H1 (cell line): ENCODE data around the gene DHX38. TPM values are rescaled to one million over a fixed set of nuclear protein-coding genes. Genes with fewer than 3 reads are reported as not detected.

Source experiments
- CTCF ChIA-PET: fragments of 300-600 bp; sonication (Branson Sonifier 250); formaldehyde crosslinking; loops from one replicate; lab custom pipeline; 2021; ENCODE audit not compliant: partially characterized antibody; lab: Charles Lee
- POLR2A ChIA-PET: fragments of 300-600 bp; sonication (Branson Sonifier 250); formaldehyde crosslinking; loops from one replicate; lab custom pipeline; 2021; ENCODE audit warnings: inconsistent platforms; ENCODE audit not compliant: partially characterized antibody; lab: Charles Lee
- DNase-seq, 2 experiments: peaks; one replicate each; pipeline versions ENCODE4 v3.0.0 to v3.0.0-alpha.2; 2010 to 2022; ENCODE audit warnings: low spot score in 2 of 2, low read depth in 1 of 2, mixed read lengths in 1 of 2
- FAIRE-seq: peaks from 2 replicates; lab custom pipeline; 2011; peaks lifted over from hg19 to GRCh38; lab: Jason Lieb, UNC
- H2AFZ ChIP-seq: 2 replicates; pipeline ENCODE4 v1.8.1; 2012; ENCODE audit warnings: low read length, inconsistent platforms
- H2AK5ac ChIP-seq: 2 replicates; pipeline ENCODE4 v1.6.1; 2013; ENCODE audit warnings: low read depth, low read length
- H2BK120ac ChIP-seq: replicated peaks from 2 replicates; pipeline ENCODE3; 2013; ENCODE audit warnings: low read depth, low read length, inconsistent platforms
- H2BK12ac ChIP-seq: 2 replicates; pipeline ENCODE4 v1.6.1; 2013; ENCODE audit warnings: low read depth, low read length
- H2BK15ac ChIP-seq: 2 replicates; pipeline ENCODE4 v1.6.1; 2013; ENCODE audit warnings: low read length
- H2BK20ac ChIP-seq: 2 replicates; pipeline ENCODE4 v1.6.1; 2013; ENCODE audit warnings: low read length
- H2BK5ac ChIP-seq: 2 replicates; pipeline ENCODE4 v1.6.1; 2013; ENCODE audit warnings: low read depth, low read length
- H3K14ac ChIP-seq: 2 replicates; pipeline ENCODE4 v1.6.1; 2013; ENCODE audit warnings: inconsistent platforms; ENCODE audit not compliant: insufficient read length
- H3K18ac ChIP-seq: 2 replicates; pipeline ENCODE4 v1.6.1; 2013; ENCODE audit warnings: low read length; ENCODE audit errors: extremely low read depth
- H3K23ac ChIP-seq: 2 replicates; pipeline ENCODE4 v1.6.1; 2013; ENCODE audit warnings: inconsistent platforms; ENCODE audit not compliant: insufficient read length
- H3K23me2 ChIP-seq: 2 replicates; pipeline ENCODE4 v1.6.1; 2013; ENCODE audit warnings: low read depth, low read length
- H3K27ac ChIP-seq: 2 replicates; pipeline ENCODE4 v1.6.1; 2011; ENCODE audit warnings: low read depth, low read length, inconsistent platforms
- H3K27me3 ChIP-seq, 4 experiments: replicated peaks in 1 of 4; 1 replicate in 1 of 4; 2 replicates in 3 of 4; pipeline versions ENCODE4 v1.6.1 to v1.8.1; 2011 to 2013; ENCODE audit warnings: low read length in 3 of 4, mild to moderate bottlenecking in 3 of 4, inconsistent platforms in 2 of 4, mixed read lengths in 2 of 4, moderate library complexity in 1 of 4; ENCODE audit not compliant: control insufficient read depth in 3 of 4, insufficient read depth in 3 of 4; ENCODE audit errors: extremely low read depth in 1 of 4
- H3K36me3 ChIP-seq, 4 experiments: 2 replicates each; pipeline versions ENCODE4 v1.6.1 to v1.8.1; 2011 to 2013; ENCODE audit warnings: mild to moderate bottlenecking in 4 of 4, low read length in 3 of 4, moderate library complexity in 2 of 4, control low read depth in 1 of 4, inconsistent platforms in 1 of 4; ENCODE audit not compliant: insufficient read depth in 4 of 4, control insufficient read depth in 2 of 4
- H3K4ac ChIP-seq: replicated peaks from 2 replicates; pipeline ENCODE3; 2013; ENCODE audit warnings: low read length, low read depth, mixed read lengths, inconsistent platforms; ENCODE audit not compliant: insufficient read length
- H3K4me1 ChIP-seq, 4 experiments: replicated peaks in 1 of 4; 1 replicate in 1 of 4; 2 replicates in 3 of 4; pipeline versions ENCODE4 v1.6.1 to v1.8.1; 2011 to 2013; ENCODE audit warnings: low read length in 3 of 4, inconsistent platforms in 2 of 4, mixed read lengths in 1 of 4; ENCODE audit not compliant: insufficient read depth in 4 of 4, control insufficient read depth in 3 of 4
- H3K4me2 ChIP-seq, 2 experiments: 2 replicates each; pipeline versions ENCODE4 v1.6.1 to v1.8.1; 2011 to 2013; ENCODE audit warnings: low read depth in 2 of 2, low read length in 2 of 2, control low read depth in 1 of 2, inconsistent platforms in 1 of 2, mild to moderate bottlenecking in 1 of 2; ENCODE audit not compliant: insufficient read depth in 1 of 2
- H3K4me3 ChIP-seq, 4 experiments: fragments of 200-600, 300-600 bp in 1 of 4; sonication (generic), shearing (Covaris generic), sonication (Bioruptor Twin) in 1 of 4; 2 replicates each; pipeline versions ENCODE4 v1.5.1 to v1.8.1; 2011 to 2016; ENCODE audit warnings: low read length in 4 of 4, low read depth in 3 of 4, control low read depth in 2 of 4, inconsistent platforms in 2 of 4, mild to moderate bottlenecking in 2 of 4, mixed read lengths in 1 of 4, moderate library complexity in 1 of 4; ENCODE audit not compliant: insufficient read depth in 2 of 4; ENCODE audit errors: extremely low read depth in 1 of 4
- H3K56ac ChIP-seq: replicated peaks from 2 replicates; pipeline ENCODE3; 2013; ENCODE audit warnings: low read depth, mild to moderate bottlenecking, mixed read lengths, low read length, inconsistent platforms; ENCODE audit not compliant: insufficient read length
- H3K79me1 ChIP-seq: 2 replicates; pipeline ENCODE4 v1.6.1; 2013; ENCODE audit warnings: low read depth, low read length, control low read depth
- H3K79me2 ChIP-seq, 2 experiments: 2 replicates each; pipeline versions ENCODE4 v1.6.1 to v1.8.1; 2012 to 2013; ENCODE audit warnings: low read length in 2 of 2, mild to moderate bottlenecking in 2 of 2, inconsistent platforms in 1 of 2; ENCODE audit not compliant: insufficient read depth in 2 of 2, control insufficient read depth in 1 of 2
- H3K9ac ChIP-seq, 4 experiments: replicated peaks in 1 of 4; 1 replicate in 1 of 4; 2 replicates in 3 of 4; pipeline versions ENCODE4 v1.6.1 to v1.8.1; 2011 to 2013; ENCODE audit warnings: low read depth in 3 of 4, low read length in 3 of 4, control low read depth in 2 of 4, mild to moderate bottlenecking in 2 of 4, moderate library complexity in 2 of 4, inconsistent platforms in 1 of 4; ENCODE audit errors: extremely low read depth in 1 of 4
- H3K9me3 ChIP-seq, 2 experiments: 2 replicates each; pipeline versions ENCODE4 v1.6.1 to v1.8.1; 2012 to 2013; ENCODE audit warnings: mild to moderate bottlenecking in 2 of 2, moderate library complexity in 2 of 2, control low read depth in 1 of 2, inconsistent platforms in 1 of 2, low read depth in 1 of 2, low read length in 1 of 2, mixed read lengths in 1 of 2; ENCODE audit not compliant: insufficient read depth in 2 of 2
- H4K20me1 ChIP-seq, 2 experiments: replicated peaks in 1 of 2; 2 replicates each; pipeline versions ENCODE3 to v1.8.1; 2011 to 2013; ENCODE audit warnings: inconsistent platforms in 2 of 2, low read length in 2 of 2, mild to moderate bottlenecking in 1 of 2; ENCODE audit not compliant: insufficient read depth in 2 of 2, control insufficient read depth in 1 of 2
- H4K5ac ChIP-seq: 2 replicates; pipeline ENCODE4 v1.6.1; 2013; ENCODE audit warnings: low read length, low read depth, mixed read lengths, inconsistent platforms; ENCODE audit not compliant: insufficient read length
- H4K8ac ChIP-seq: 2 replicates; pipeline ENCODE4 v1.8.0; 2013; ENCODE audit warnings: mild to moderate bottlenecking, moderate library complexity, low read length, inconsistent platforms; ENCODE audit not compliant: insufficient read depth; ENCODE audit errors: extremely low read depth
- H4K91ac ChIP-seq: replicated peaks from 2 replicates; pipeline ENCODE3; 2013; ENCODE audit warnings: low read length, mixed read lengths, inconsistent platforms; ENCODE audit not compliant: insufficient read length
- GABPA ChIP-seq: IDR thresholded peaks from 2 replicates; pipeline ENCODE4 v1.6.1; 2011; ENCODE audit warnings: mild to moderate bottlenecking, low read length, moderate library complexity, borderline replicate concordance; ENCODE audit not compliant: insufficient read depth
- SAP30 ChIP-seq: fragments of 300-600 bp; sonication (generic); IDR thresholded peaks from 2 replicates; pipeline ENCODE4 v1.7.1; 2012; ENCODE audit warnings: low read length, moderate library complexity, mild to moderate bottlenecking, inconsistent platforms; ENCODE audit not compliant: insufficient read depth, insufficient replicate concordance
- TAF7 ChIP-seq: optimal IDR thresholded peaks from 2 replicates; pipeline ENCODE3; 2011; ENCODE audit warnings: low read depth, mild to moderate bottlenecking, inconsistent platforms, low read length, moderate library complexity, borderline replicate concordance
- WGBS, 2 experiments: shearing (Covaris generic) in 1 of 2; methylation state at CpG; one replicate each; pipeline versions ENCODE4 v1.1.6 to v1.1.7; 2013 to 2015; ENCODE audit warnings: low lambda C conversion rate in 2 of 2, mixed read lengths in 2 of 2, inconsistent platforms in 1 of 2, low coverage in 1 of 2, missing lambda C conversion rate in 1 of 2; ENCODE audit not compliant: insufficient replicate concordance in 2 of 2, insufficient coverage in 1 of 2, insufficient read length in 1 of 2; ENCODE audit errors: extremely low coverage in 1 of 2, missing lambda C conversion rate in 1 of 2; 5-methylcytosine and 5-hydroxymethylcytosine counted together
- polyA plus RNA-seq, 7 experiments: library from polyadenylated mRNA; depleted of rRNA in 3 of 7; stranded (reverse) in 5 of 7; unstranded in 2 of 7; fragments of >200 nt in 5 of 7; fragments of 200-250 nt in 2 of 7; gene quantifications; 1 replicate in 5 of 7; 2 replicates in 1 of 7; 4 replicates in 1 of 7; pipeline versions ENCODE4 v1.2.1 to v1.2.3, GENCODE V29; 2011 to 2013; ENCODE audit warnings: missing spikeins in 2 of 7, mixed read lengths in 2 of 7
- total RNA-seq: library from RNA; stranded (reverse); fragmentation: NEBNext Ultra II Directional; extraction: Animal tissue kit (Norgen Biotek cat#: 25700); gene quantifications from 2 replicates; pipeline ENCODE4 v1.2.1, GENCODE V29; 2021
- TF ChIP-seq, protein P1 (sequence below): IDR thresholded peaks from 2 replicates; pipeline ENCODE4 v1.6.1; 2011; ENCODE audit warnings: low read length, improper control_type of control experiment

Gene DHX38
- total and polyA plus RNA-seq, 2 of the 8 experiments (the other 6 are each of a cell fraction or from before 2014, with no cell fraction given), result 27.3 to 53.5 TPM

DNA sequence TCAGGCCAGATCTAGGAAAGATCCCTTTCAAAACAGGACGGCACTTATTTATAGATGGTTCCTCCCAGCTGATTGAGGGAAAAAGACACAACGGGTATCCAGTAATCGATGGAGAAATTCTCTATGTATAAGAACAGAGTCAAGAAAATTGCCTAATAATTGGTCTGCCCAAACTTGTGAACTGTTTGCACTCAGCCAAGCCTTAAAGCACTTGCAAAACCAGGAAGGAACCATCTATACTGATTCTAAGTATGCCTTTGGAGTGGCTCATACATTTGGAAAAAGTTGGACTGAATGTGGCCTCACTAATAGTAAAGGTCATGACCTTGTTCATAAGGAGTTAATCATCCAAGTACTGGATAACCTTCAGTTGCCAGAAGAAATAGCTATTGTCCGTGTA lies 24.7 kb upstream of the DHX38 start:
- ChIA-PET POLR2A (interaction anchor here (0.9 to 1.7 kb wide), 2 partner anchors 24 to 26 kb away, joined by 3 to 5 read pairs; partner anchors contain the start of genes DHX38 and TXNL4B), CTCF (interaction anchor here (0.7 to 3.8 kb wide), 5 partner anchors 14 to 57 kb away, joined by 3 to 108 read pairs (median 5); partner anchors contain the start of genes DHX38 and TXNL4B)
- DNase-seq, result no peak
- Histone ChIP-seq H3K27ac (no peak overlapping the region), H3K23me2 (no peaks in the 10 kb centered on the region), H4K5ac (no peak overlapping the region), H2BK120ac (no peak overlapping the region), H2BK12ac (no peak overlapping the region), H3K4me2 (no peak overlapping the region), H3K4me3 (no peak overlapping the region), H3K9ac (no peak overlapping the region), H3K36me3 (no peaks in the 10 kb centered on the region), H4K91ac (no peak overlapping the region), H3K27me3 (no peaks in the 10 kb centered on the region), H3K56ac (no peak overlapping the region), H3K4me1 (peaks cover 0 to 9% (median 2%) of the 10 kb centered on the region in 4 experiments; a peak in 2 of 7 replicates), H3K79me2 (no peaks in the 10 kb centered on the region)
- 77% methylated on average over 4 of the region's 4 CpGs; no CpG with 5 or more reads in 1 of the 2 experiments for WGBS, 2 experiments
- TF ChIP-seq GABPA (no peak), TAF7 (no peak), SAP30 (no peak)
- TF ChIP-seq, protein P1, sequence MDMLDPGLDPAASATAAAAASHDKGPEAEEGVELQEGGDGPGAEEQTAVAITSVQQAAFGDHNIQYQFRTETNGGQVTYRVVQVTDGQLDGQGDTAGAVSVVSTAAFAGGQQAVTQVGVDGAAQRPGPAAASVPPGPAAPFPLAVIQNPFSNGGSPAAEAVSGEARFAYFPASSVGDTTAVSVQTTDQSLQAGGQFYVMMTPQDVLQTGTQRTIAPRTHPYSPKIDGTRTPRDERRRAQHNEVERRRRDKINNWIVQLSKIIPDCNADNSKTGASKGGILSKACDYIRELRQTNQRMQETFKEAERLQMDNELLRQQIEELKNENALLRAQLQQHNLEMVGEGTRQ, result no peak
- TF ChIP-seq, all 59 proteins: peak for 0
- H3K23ac ChIP-seq, result no peak overlapping the region
- H2BK15ac ChIP-seq, result no peak overlapping the region
- H3K9me3 ChIP-seq, result no peaks in the 10 kb centered on the region
- H2BK5ac ChIP-seq, result no peak overlapping the region
- H2AK5ac ChIP-seq, result no peak overlapping the region
- no peaks in the 10 kb centered on the region for H4K20me1 ChIP-seq
- no peak overlapping the region for H2AFZ ChIP-seq
- H3K4ac ChIP-seq, result no peak overlapping the region
- no peak overlapping the region for H3K14ac ChIP-seq
- FAIRE-seq, result no peak
- no peaks in the 10 kb centered on the region for H3K79me1 ChIP-seq
- H2BK20ac ChIP-seq, result no peak overlapping the region
- no peak overlapping the region for H3K18ac ChIP-seq
- H4K8ac ChIP-seq, result no peak overlapping the region
